Stimulated activated CD4-positive, alpha-beta T cell treated with anti-CD3 and anti-CD28 coated beads, Interleukin-2, amount 100 ng/mL, for 4 hours (primary cell): ENCODE data around the gene JMJD8.

Source experiments
- DNase-seq: peaks from one replicate; pipeline ENCODE4 v3.0.0-alpha.2; 2020; ENCODE audit warnings: low read depth

The JMJD8 gene

GRCh38 chr16:660459-661183 lies 23.5 kb downstream of the JMJD8 start:
- peak; percentile 38 for DNase-seq

- DNase-seq: no peak
Observed at GRCh38 chr16:660132-660458, 24.0 kb downstream of the JMJD8 start.

GRCh38 chr16:659618-660017 lies 24.5 kb downstream of the JMJD8 start:
- no peak for DNase-seq

GRCh38 chr16:658679-659571 lies 25.2 kb downstream of the JMJD8 start:
- DNase-seq: no peak

- DNase-seq: no peak
Observed at GRCh38 chr16:657487-657886, 26.6 kb downstream of the JMJD8 start.

- DNase-seq: no peak
Observed at GRCh38 chr16:654034-654433, 30.1 kb downstream of the JMJD8 start.

GRCh38 chr16:652454-653305 lies 31.5 kb downstream of the JMJD8 start:
- no peak for DNase-seq

- no peak for DNase-seq
Observed at GRCh38 chr16:651844-652243, 32.3 kb downstream of the JMJD8 start.

- DNase-seq: no peak
Observed at GRCh38 chr16:649631-650030, 34.5 kb downstream of the JMJD8 start.

GRCh38 chr16:648781-649589 lies 35.1 kb downstream of the JMJD8 start, which contains the start of gene WDR90:
WDR90 (plus strand) TSS chr16:649365; CDS start chr16:649417, 52 bp downstream.
- peak; percentile 91 for DNase-seq

- DNase-seq: no peak
Observed at GRCh38 chr16:648071-648780, 35.9 kb downstream of the JMJD8 start.

- no peak for DNase-seq
Observed at GRCh38 chr16:647173-647902, 36.8 kb downstream of the JMJD8 start.

GRCh38 chr16:646679-647172 lies 37.4 kb downstream of the JMJD8 start:
- no peak for DNase-seq

- no peak for DNase-seq
Observed at GRCh38 chr16:645852-646678, 38.1 kb downstream of the JMJD8 start.

GRCh38 chr16:644556-644955 lies 39.6 kb downstream of the JMJD8 start:
- no peak for DNase-seq

GRCh38 chr16:643050-643368 lies 41.1 kb downstream of the JMJD8 start:
- DNase-seq: no peak

- DNase-seq: no peak
Observed at GRCh38 chr16:642189-643049, 41.7 kb downstream of the JMJD8 start.
